Suprapubic skin (tissue), 3 donors: ENCODE measurements around the gene ASXL3.

Experiments used
- POLR2A ChIP-seq, 2 donors: fragments of 450-650 bp; IDR thresholded peaks; one replicate each; pipeline ENCODE4 v1.6.1; 2017; ENCODE audit warnings: antibody characterized with exemption in 2 of 2, mild to moderate bottlenecking in 2 of 2, moderate library complexity in 2 of 2
- TF ChIP-seq, protein P1 (sequence below), 2 donors: fragments of 200-600 bp in 1 of 2; fragments of 450-650 bp in 1 of 2; sonication (generic) in 1 of 2; IDR thresholded peaks; one replicate each; pipeline ENCODE4 v1.5.1; 2016 to 2019; ENCODE audit warnings: antibody characterized with exemption in 2 of 2, mild to moderate bottlenecking in 1 of 2, moderate library complexity in 1 of 2

DNA sequence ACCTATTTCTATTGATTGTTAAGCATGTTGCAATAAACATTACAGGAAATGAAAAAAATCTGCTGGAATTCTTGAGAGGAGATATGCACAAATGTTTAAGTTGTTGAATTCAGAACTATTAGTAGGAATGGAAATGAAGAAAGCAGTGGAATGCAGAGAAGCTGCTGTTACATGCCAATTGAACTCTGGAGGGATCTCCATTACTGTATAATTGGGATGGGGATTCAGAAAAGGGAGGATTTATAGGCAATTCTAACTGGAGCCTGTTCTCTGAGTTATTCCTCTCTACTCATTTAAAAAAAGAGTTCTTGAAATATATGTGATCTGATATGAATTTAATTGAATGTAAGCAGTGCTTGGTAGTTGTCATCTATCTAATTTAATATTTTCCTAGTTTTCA lies 2.6 kb upstream of the ASXL3 start:
- TF ChIP-seq, protein P1, sequence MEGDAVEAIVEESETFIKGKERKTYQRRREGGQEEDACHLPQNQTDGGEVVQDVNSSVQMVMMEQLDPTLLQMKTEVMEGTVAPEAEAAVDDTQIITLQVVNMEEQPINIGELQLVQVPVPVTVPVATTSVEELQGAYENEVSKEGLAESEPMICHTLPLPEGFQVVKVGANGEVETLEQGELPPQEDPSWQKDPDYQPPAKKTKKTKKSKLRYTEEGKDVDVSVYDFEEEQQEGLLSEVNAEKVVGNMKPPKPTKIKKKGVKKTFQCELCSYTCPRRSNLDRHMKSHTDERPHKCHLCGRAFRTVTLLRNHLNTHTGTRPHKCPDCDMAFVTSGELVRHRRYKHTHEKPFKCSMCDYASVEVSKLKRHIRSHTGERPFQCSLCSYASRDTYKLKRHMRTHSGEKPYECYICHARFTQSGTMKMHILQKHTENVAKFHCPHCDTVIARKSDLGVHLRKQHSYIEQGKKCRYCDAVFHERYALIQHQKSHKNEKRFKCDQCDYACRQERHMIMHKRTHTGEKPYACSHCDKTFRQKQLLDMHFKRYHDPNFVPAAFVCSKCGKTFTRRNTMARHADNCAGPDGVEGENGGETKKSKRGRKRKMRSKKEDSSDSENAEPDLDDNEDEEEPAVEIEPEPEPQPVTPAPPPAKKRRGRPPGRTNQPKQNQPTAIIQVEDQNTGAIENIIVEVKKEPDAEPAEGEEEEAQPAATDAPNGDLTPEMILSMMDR (IDR thresholded peaks at IDR 0.05), result no peak
- no peak for TF ChIP-seq POLR2A (IDR thresholded peaks at IDR 0.05)
